ENCODE data around the gene YAP1.

YAP1 gene

DNA sequence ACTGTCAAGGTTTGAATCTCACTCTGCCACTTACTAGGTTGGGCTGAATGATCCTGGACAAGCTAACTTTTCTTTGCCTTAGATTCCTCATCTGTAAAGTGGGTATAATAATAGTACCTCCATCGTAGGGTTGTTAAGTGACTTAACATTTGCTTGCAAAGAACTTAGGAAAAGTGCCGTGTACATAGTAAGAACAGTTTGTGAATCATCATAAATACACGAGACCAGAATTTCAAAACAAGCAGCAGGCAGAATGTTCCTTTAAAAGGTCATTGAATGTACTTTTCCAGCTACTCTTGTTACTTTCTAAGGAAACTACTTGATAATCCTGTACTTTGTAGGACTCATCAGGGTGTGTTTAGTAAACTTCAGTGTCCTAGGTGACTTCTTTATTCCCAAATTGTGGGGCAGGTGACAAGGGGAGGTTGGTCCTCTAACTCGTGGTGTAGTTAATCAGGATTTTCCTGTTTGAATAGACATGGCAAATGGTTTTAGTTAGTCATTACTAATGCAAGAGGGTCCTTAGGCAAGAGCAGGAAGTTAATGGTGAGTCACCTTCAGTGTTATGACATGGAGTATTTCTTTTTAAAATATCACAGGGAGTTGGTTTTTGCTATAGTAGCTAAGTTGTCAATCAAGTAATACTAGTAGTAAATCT lies 67.9 kb downstream of the YAP1 start:
- H3K27me3 ChIP-seq (ENCODE audit: control insufficient read depth in 2 of 2, insufficient read depth in 2 of 2, low read length in 2 of 2): no peaks in the 10 kb centered on the region
- H3K9me3 ChIP-seq (ENCODE audit: control insufficient read depth in 2 of 2, low read length in 2 of 2): no peaks in the 10 kb centered on the region
- no peak overlapping the region for H3K4me3 ChIP-seq (ENCODE audit: low read length in 2 of 2)
- H3K9ac ChIP-seq (ENCODE audit: low read depth in 1 of 2, low read length in 2 of 2): no peak overlapping the region
- peaks cover 0 to 4% of the 10 kb centered on the region in 2 donors for H3K4me1 ChIP-seq (ENCODE audit: control insufficient read depth in 2 of 2, insufficient read depth in 2 of 2, low read length in 2 of 2)
- H3K36me3 ChIP-seq (ENCODE audit: control insufficient read depth in 2 of 2, insufficient read depth in 2 of 2, low read length in 2 of 2): peaks cover 3 to 6% of the 10 kb centered on the region in 2 donors
- H3K27ac ChIP-seq (ENCODE audit: low read depth in 2 of 2, low read length in 2 of 2): peak overlapping the region in 1 of 2 donors; percentile 23

- Histone ChIP-seq H3K4me3 (ENCODE audit: low read length in 2 of 2) (no peak overlapping the region), H3K36me3 (ENCODE audit: control insufficient read depth in 2 of 2, insufficient read depth in 2 of 2, low read length in 2 of 2) (peaks cover 3 to 6% of the 10 kb centered on the region in 2 donors), H3K27ac (ENCODE audit: low read depth in 2 of 2, low read length in 2 of 2) (no peak overlapping the region), H3K4me1 (ENCODE audit: control insufficient read depth in 2 of 2, insufficient read depth in 2 of 2, low read length in 2 of 2) (peaks cover 0 to 4% of the 10 kb centered on the region in 2 donors), H3K27me3 (ENCODE audit: control insufficient read depth in 2 of 2, insufficient read depth in 2 of 2, low read length in 2 of 2) (no peaks in the 10 kb centered on the region), H3K9me3 (ENCODE audit: control insufficient read depth in 2 of 2, low read length in 2 of 2) (no peaks in the 10 kb centered on the region), H3K9ac (ENCODE audit: low read depth in 1 of 2, low read length in 2 of 2) (no peak overlapping the region)
Measured at GRCh38 chr11:102179371-102179770, 69.1 kb downstream of the YAP1 start.

DNA sequence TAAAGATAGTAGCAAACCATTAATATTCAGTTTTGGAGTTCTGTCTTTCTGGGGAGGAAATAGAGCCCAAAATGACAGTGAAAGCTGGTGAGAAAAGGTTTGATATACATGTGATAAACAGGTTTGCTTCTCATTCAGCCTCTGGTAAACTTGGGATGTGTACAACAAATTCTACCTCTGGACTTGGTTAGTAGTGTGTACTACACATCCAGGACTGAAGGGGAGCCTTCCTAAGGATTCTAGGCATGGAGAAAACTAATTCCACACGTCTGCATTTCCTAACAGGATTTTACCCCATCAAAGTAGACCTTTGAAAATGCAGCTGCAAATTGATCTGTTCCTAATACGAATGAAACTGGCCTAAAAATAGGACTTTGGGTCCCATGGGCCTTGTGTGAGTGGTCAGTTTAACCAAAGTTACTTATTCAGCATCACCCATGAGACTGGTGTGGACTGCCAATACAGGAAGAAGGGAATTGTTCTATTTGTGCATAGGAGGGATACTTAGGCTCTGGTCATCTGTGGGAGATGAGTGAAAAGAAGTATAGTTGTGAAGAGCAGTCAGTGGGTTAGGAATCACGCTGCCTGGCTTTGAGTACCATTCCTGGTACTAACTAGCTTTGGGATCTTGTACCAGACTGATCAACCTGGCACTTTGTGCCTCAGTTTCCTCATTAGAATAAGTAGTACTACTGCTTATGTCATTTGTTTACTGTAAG lies 74.2 kb downstream of the YAP1 start:
- H3K36me3 ChIP-seq (ENCODE audit: control insufficient read depth in 2 of 2, insufficient read depth in 2 of 2, low read length in 2 of 2): peaks cover 0 to 2% of the 10 kb centered on the region in 2 donors
- H3K4me1 ChIP-seq (ENCODE audit: control insufficient read depth in 2 of 2, insufficient read depth in 2 of 2, low read length in 2 of 2): no peaks in the 10 kb centered on the region
- H3K9ac ChIP-seq (ENCODE audit: low read depth in 1 of 2, low read length in 2 of 2): no peak overlapping the region
- no peaks in the 10 kb centered on the region for H3K27me3 ChIP-seq (ENCODE audit: control insufficient read depth in 2 of 2, insufficient read depth in 2 of 2, low read length in 2 of 2)
- H3K4me3 ChIP-seq (ENCODE audit: low read length in 2 of 2): no peak overlapping the region
- no peak overlapping the region for H3K27ac ChIP-seq (ENCODE audit: low read depth in 2 of 2, low read length in 2 of 2)
- H3K9me3 ChIP-seq (ENCODE audit: control insufficient read depth in 2 of 2, low read length in 2 of 2): no peaks in the 10 kb centered on the region

GRCh38 chr11:102186551-102187191 lies 76.4 kb downstream of the YAP1 start:
- no peaks in the 10 kb centered on the region for H3K36me3 ChIP-seq (ENCODE audit: control insufficient read depth in 2 of 2, insufficient read depth in 2 of 2, low read length in 2 of 2)
- no peaks in the 10 kb centered on the region for H3K9me3 ChIP-seq (ENCODE audit: control insufficient read depth in 2 of 2, low read length in 2 of 2)
- no peak overlapping the region for H3K9ac ChIP-seq (ENCODE audit: low read depth in 1 of 2, low read length in 2 of 2)
- H3K4me3 ChIP-seq (ENCODE audit: low read length in 2 of 2): no peak overlapping the region
- H3K4me1 ChIP-seq (ENCODE audit: control insufficient read depth in 2 of 2, insufficient read depth in 2 of 2, low read length in 2 of 2): no peaks in the 10 kb centered on the region
- H3K27ac ChIP-seq (ENCODE audit: low read depth in 2 of 2, low read length in 2 of 2): no peak overlapping the region
- H3K27me3 ChIP-seq (ENCODE audit: control insufficient read depth in 2 of 2, insufficient read depth in 2 of 2, low read length in 2 of 2): no peaks in the 10 kb centered on the region

GRCh38 chr11:102187416-102188151 lies 77.3 kb downstream of the YAP1 start:
- Histone ChIP-seq H3K27ac (ENCODE audit: low read depth in 2 of 2, low read length in 2 of 2) (no peak overlapping the region), H3K9ac (ENCODE audit: low read depth in 1 of 2, low read length in 2 of 2) (no peak overlapping the region), H3K4me1 (ENCODE audit: control insufficient read depth in 2 of 2, insufficient read depth in 2 of 2, low read length in 2 of 2) (no peaks in the 10 kb centered on the region)

DNA sequence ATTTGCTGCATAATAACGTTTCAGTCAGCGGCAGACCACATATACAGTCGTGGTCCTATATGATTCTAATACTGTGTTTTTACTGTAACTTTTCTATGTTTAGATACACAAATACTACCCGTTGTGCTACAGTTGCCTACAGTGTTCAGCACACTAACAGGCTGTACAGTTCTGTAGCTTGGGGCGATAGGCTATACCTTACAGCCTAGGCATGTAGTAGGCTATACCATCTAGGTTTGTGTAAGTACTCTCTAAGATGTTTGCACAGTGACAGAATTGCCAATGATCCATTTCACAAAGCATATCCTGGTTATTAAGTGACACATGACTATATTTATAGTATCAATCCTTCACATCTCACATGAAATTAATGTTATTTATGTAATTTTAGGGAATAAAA lies 78.2 kb downstream of the YAP1 start:
- Histone ChIP-seq H3K27me3 (ENCODE audit: control insufficient read depth in 2 of 2, insufficient read depth in 2 of 2, low read length in 2 of 2) (no peaks in the 10 kb centered on the region), H3K9ac (ENCODE audit: low read depth in 1 of 2, low read length in 2 of 2) (no peak overlapping the region), H3K27ac (ENCODE audit: low read depth in 2 of 2, low read length in 2 of 2) (no peak overlapping the region), H3K4me1 (ENCODE audit: control insufficient read depth in 2 of 2, insufficient read depth in 2 of 2, low read length in 2 of 2) (no peaks in the 10 kb centered on the region), H3K4me3 (ENCODE audit: low read length in 2 of 2) (no peak overlapping the region), H3K36me3 (ENCODE audit: control insufficient read depth in 2 of 2, insufficient read depth in 2 of 2, low read length in 2 of 2) (no peaks in the 10 kb centered on the region), H3K9me3 (ENCODE audit: control insufficient read depth in 2 of 2, low read length in 2 of 2) (no peaks in the 10 kb centered on the region)

More at GRCh38 chr11:102187416-102188151, 77.3 kb downstream of the YAP1 start:
- Histone ChIP-seq H3K9me3 (ENCODE audit: control insufficient read depth in 2 of 2, low read length in 2 of 2) (no peaks in the 10 kb centered on the region), H3K27me3 (ENCODE audit: control insufficient read depth in 2 of 2, insufficient read depth in 2 of 2, low read length in 2 of 2) (no peaks in the 10 kb centered on the region), H3K4me3 (ENCODE audit: low read length in 2 of 2) (no peak overlapping the region), H3K36me3 (ENCODE audit: control insufficient read depth in 2 of 2, insufficient read depth in 2 of 2, low read length in 2 of 2) (no peaks in the 10 kb centered on the region)

GRCh38 chr11:102191832-102192231 lies 81.6 kb downstream of the YAP1 start:
- Histone ChIP-seq H3K36me3 (ENCODE audit: control insufficient read depth in 2 of 2, insufficient read depth in 2 of 2, low read length in 2 of 2) (no peaks in the 10 kb centered on the region), H3K9me3 (ENCODE audit: control insufficient read depth in 2 of 2, low read length in 2 of 2) (no peaks in the 10 kb centered on the region), H3K4me3 (ENCODE audit: low read length in 2 of 2) (no peak overlapping the region), H3K4me1 (ENCODE audit: control insufficient read depth in 2 of 2, insufficient read depth in 2 of 2, low read length in 2 of 2) (no peaks in the 10 kb centered on the region), H3K27me3 (ENCODE audit: control insufficient read depth in 2 of 2, insufficient read depth in 2 of 2, low read length in 2 of 2) (no peaks in the 10 kb centered on the region), H3K9ac (ENCODE audit: low read depth in 1 of 2, low read length in 2 of 2) (no peak overlapping the region), H3K27ac (ENCODE audit: low read depth in 2 of 2, low read length in 2 of 2) (no peak overlapping the region)

GRCh38 chr11:102192349-102193066 lies 82.3 kb downstream of the YAP1 start:
- H3K4me3 ChIP-seq (ENCODE audit: low read length in 2 of 2): no peak overlapping the region

GRCh38 chr11:102194257-102194656 lies 84.0 kb downstream of the YAP1 start:
- Histone ChIP-seq H3K36me3 (ENCODE audit: control insufficient read depth in 2 of 2, insufficient read depth in 2 of 2, low read length in 2 of 2) (no peaks in the 10 kb centered on the region), H3K9ac (ENCODE audit: low read depth in 1 of 2, low read length in 2 of 2) (no peak overlapping the region), H3K27ac (ENCODE audit: low read depth in 2 of 2, low read length in 2 of 2) (no peak overlapping the region), H3K4me1 (ENCODE audit: control insufficient read depth in 2 of 2, insufficient read depth in 2 of 2, low read length in 2 of 2) (no peaks in the 10 kb centered on the region), H3K27me3 (ENCODE audit: control insufficient read depth in 2 of 2, insufficient read depth in 2 of 2, low read length in 2 of 2) (no peaks in the 10 kb centered on the region), H3K4me3 (ENCODE audit: low read length in 2 of 2) (no peak overlapping the region), H3K9me3 (ENCODE audit: control insufficient read depth in 2 of 2, low read length in 2 of 2) (no peaks in the 10 kb centered on the region)

More at GRCh38 chr11:102192349-102193066, 82.3 kb downstream of the YAP1 start:
- Histone ChIP-seq H3K36me3 (ENCODE audit: control insufficient read depth in 2 of 2, insufficient read depth in 2 of 2, low read length in 2 of 2) (no peaks in the 10 kb centered on the region), H3K9ac (ENCODE audit: low read depth in 1 of 2, low read length in 2 of 2) (no peak overlapping the region), H3K27ac (ENCODE audit: low read depth in 2 of 2, low read length in 2 of 2) (no peak overlapping the region), H3K4me1 (ENCODE audit: control insufficient read depth in 2 of 2, insufficient read depth in 2 of 2, low read length in 2 of 2) (no peaks in the 10 kb centered on the region), H3K9me3 (ENCODE audit: control insufficient read depth in 2 of 2, low read length in 2 of 2) (no peaks in the 10 kb centered on the region), H3K27me3 (ENCODE audit: control insufficient read depth in 2 of 2, insufficient read depth in 2 of 2, low read length in 2 of 2) (no peaks in the 10 kb centered on the region)

Data from mucosa of rectum (tissue), 2 donors.